DMS53 treated with DMSO at 0.1 percent for 48 hours (cell line): ENCODE measurements around the gene ZSCAN20.

Experiments used
- DNase-seq: peaks from one replicate; lab custom pipeline; 2025; ENCODE audit not compliant: unreplicated experiment; lab: John Stamatoyannopoulos, UW

The ZSCAN20 gene

GRCh38 chr1:33527934-33528333, 55.5 kb downstream of the ZSCAN20 start:
- no peak for DNase-seq

GRCh38 chr1:33529957-33530356, 57.5 kb downstream of the ZSCAN20 start:
- no peak for DNase-seq

- no peak for DNase-seq
These were observed 59.8 kb downstream of the ZSCAN20 start for GRCh38 chr1:33532250-33532649.

GRCh38 chr1:33532936-33533335, 60.5 kb downstream of the ZSCAN20 start:
- no peak for DNase-seq

GRCh38 chr1:33535334-33535733, 62.9 kb downstream of the ZSCAN20 start:
- no peak for DNase-seq

GRCh38 chr1:33537885-33538284, 65.4 kb downstream of the ZSCAN20 start:
- no peak for DNase-seq

- no peak for DNase-seq
These were observed 69.5 kb downstream of the ZSCAN20 start for GRCh38 chr1:33541966-33542365.
